Right kidney (tissue), 1 donor: Measurements from ENCODE around the gene ATPAF1.

Source experiments
- DNase-seq: peaks from one replicate; pipeline ENCODE4 v3.0.0-alpha.2; 2016

ATPAF1 gene

GRCh38 chr1:46650491-46650890 lies 17.7 kb downstream of the ATPAF1 start:
- no peak for DNase-seq

GRCh38 chr1:46649764-46650163 lies 18.4 kb downstream of the ATPAF1 start:
- DNase-seq = no peak

GRCh38 chr1:46647611-46648010 lies 20.6 kb downstream of the ATPAF1 start:
- DNase-seq = no peak

GRCh38 chr1:46646844-46647243 lies 21.3 kb downstream of the ATPAF1 start:
- no peak for DNase-seq

- DNase-seq = no peak
Measured at GRCh38 chr1:46646331-46646730, 21.8 kb downstream of the ATPAF1 start.

- no peak for DNase-seq
Measured at GRCh38 chr1:46645815-46646214, 22.3 kb downstream of the ATPAF1 start.

- DNase-seq = no peak
Measured at GRCh38 chr1:46643368-46643775, 24.8 kb downstream of the ATPAF1 start.

GRCh38 chr1:46642115-46642680 lies 26.0 kb downstream of the ATPAF1 start:
- no peak for DNase-seq

- no peak for DNase-seq
Measured at GRCh38 chr1:46639547-46639946, 28.6 kb downstream of the ATPAF1 start.

- DNase-seq = no peak
Measured at GRCh38 chr1:46638921-46639320, 29.2 kb downstream of the ATPAF1 start.

GRCh38 chr1:46637444-46638083 lies 30.6 kb downstream of the ATPAF1 start:
- DNase-seq = no peak

GRCh38 chr1:46635205-46635604 lies 33.0 kb downstream of the ATPAF1 start:
- no peak for DNase-seq

- no peak for DNase-seq
Measured at GRCh38 chr1:46630719-46631118, 37.4 kb downstream of the ATPAF1 start.

- no peak for DNase-seq
Measured at GRCh38 chr1:46623743-46624644, 44.2 kb downstream of the ATPAF1 start.

GRCh38 chr1:46622344-46622743 lies 45.8 kb downstream of the ATPAF1 start:
- DNase-seq = no peak

GRCh38 chr1:46621930-46622329 lies 46.2 kb downstream of the ATPAF1 start:
- no peak for DNase-seq

GRCh38 chr1:46619656-46620258 lies 48.4 kb downstream of the ATPAF1 start:
- DNase-seq = no peak

GRCh38 chr1:46618754-46619415 lies 49.3 kb downstream of the ATPAF1 start:
- DNase-seq = no peak

GRCh38 chr1:46617833-46618232 lies 50.3 kb downstream of the ATPAF1 start:
- DNase-seq = no peak

GRCh38 chr1:46617108-46617800 lies 50.9 kb downstream of the ATPAF1 start:
- DNase-seq = no peak

GRCh38 chr1:46616277-46617107 lies 51.7 kb downstream of the ATPAF1 start, which contains the start of gene MOB3C:
MOB3C (minus strand) TSS chr1:46616811; CDS start chr1:46613321, 3,490 bp downstream.
- peak; percentile 80 for DNase-seq
